GM19193 (cell line): ENCODE data around the gene NPC1.

Source experiments
- POLR2A ChIP-seq: IDR thresholded peaks from 4 replicates; pipeline ENCODE4 v1.6.1; 2011; ENCODE audit not compliant: insufficient read depth, insufficient read length; ENCODE audit errors: extremely low read depth

Gene NPC1

GRCh38 chr18:23547306-23547705 is 39.0 kb downstream of the NPC1 start:
- no peak for TF ChIP-seq POLR2A

GRCh38 chr18:23545247-23545789 is 41.0 kb downstream of the NPC1 start:
- TF ChIP-seq POLR2A = no peak

GRCh38 chr18:23542461-23542860 is 43.8 kb downstream of the NPC1 start:
- TF ChIP-seq POLR2A = no peak

GRCh38 chr18:23541349-23542093 is 44.8 kb downstream of the NPC1 start:
- TF ChIP-seq POLR2A = no peak

GRCh38 chr18:23540867-23541266 is 45.4 kb downstream of the NPC1 start:
- TF ChIP-seq POLR2A = no peak

DNA sequence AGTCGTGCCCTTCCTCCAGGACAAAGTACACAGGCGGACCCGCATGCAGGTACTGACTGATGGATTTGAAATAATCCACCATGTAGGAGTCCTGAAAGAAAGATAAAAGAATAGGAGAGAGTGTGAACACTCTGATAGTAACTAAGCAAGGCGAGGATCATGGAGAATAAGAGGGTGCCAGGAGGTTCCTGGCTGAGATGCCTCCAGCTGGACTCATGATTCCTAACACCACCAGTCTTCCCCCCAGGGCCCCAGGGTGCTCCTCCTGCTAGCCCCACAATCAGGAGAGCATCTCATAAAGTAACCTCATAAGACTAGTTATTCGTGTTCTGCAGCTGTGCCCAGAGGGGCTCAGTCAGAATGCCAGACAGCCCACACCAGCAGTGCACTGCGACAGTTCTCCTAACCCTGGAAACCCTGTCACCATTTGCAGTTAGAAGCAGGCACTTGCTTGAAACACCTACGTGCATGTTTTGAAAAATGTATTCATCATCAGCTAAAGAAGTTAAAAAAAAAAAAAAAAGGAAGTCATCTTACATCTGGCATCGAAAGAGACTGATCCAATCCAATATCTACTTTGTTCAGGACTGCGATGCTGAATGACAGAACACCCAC is 46.3 kb downstream of the NPC1 start:
- TF ChIP-seq POLR2A = no peak

GRCh38 chr18:23539296-23539695 is 47.0 kb downstream of the NPC1 start:
- no peak for TF ChIP-seq POLR2A

- no peak for TF ChIP-seq POLR2A
These were observed 47.4 kb downstream of the NPC1 start for GRCh38 chr18:23538870-23539269.

DNA sequence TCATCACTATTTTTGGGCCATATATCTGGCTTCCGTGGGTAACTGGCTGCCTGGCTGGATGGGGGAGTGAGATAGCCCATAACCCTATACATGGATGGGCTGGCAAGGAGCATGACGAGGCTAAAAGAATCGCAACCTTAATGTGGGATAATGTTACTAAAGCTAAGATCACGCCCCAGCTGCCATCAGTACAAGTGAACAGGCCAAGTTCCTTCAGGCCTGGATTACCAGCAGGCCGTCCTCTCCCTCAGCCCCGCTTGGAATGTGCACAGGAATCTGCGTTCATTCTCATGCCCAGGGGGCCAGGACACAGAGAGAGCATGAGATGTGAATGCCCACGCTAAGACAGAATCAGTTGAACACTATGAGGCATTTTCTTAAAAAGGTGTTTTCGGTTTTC is 48.3 kb downstream of the NPC1 start:
- no peak for TF ChIP-seq POLR2A

GRCh38 chr18:23537274-23537673 is 49.0 kb downstream of the NPC1 start:
- no peak for TF ChIP-seq POLR2A

DNA sequence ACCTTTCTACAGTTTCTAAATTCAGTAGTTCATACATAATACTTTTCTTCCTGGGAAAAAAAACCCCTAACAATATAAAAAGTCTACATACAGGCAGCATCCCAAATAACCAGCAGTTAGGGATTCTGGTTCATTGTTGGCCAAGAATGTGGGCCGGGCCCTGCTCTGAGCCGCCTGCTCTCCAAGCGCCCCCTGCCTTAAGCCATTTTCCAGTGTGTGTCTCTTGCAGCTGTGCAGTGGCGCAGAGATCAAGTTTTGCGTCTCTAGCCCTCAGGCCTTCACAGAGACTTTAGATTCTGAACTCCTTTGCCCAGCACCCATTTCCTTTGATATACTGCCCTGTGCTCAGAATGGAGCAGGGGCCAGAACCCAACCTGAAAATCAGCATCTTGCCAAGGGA is 50.1 kb downstream of the NPC1 start:
- TF ChIP-seq POLR2A = no peak

- TF ChIP-seq POLR2A = no peak
These were observed 52.0 kb downstream of the NPC1 start for GRCh38 chr18:23534276-23534675.

DNA sequence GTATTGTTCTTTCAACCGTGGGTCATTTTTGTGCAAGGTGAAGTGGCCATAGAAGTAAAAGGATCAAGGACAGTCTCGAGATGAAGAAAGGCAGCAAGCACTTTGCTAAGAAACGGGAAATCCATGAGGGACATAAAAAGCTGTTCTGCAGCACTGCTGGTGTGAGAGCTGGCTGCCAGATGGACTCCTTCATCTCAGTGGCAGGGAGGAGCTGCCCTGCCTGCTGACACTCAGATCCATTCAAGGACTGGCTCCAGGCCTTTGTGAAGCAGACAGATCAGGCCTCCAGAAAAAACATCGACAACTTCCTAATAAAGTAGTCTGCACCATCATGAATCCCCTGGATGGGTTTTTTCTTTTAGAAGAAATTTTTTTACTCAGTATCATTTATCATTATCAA is 53.5 kb downstream of the NPC1 start:
- no peak for TF ChIP-seq POLR2A

DNA sequence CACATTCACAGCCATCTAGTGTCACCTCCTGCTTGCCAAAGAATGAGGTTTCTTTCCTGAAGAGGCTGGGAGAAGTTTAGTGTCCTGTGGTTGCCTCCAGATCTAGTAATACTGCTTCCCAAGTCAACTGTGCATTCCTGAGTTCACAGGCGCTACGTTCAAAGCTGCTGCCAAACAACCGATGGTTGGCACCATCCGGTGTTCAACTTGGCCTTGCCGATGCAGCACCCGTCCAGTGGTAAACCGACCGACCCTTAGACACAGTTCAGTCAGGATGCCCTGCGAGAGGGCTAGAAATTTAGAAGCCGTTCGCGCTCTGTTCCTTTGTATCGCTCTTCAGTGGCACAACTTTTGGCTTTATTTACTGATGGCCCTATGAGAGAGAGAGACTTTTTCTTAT is 54.4 kb downstream of the NPC1 start:
- TF ChIP-seq POLR2A = peak; percentile 24

DNA sequence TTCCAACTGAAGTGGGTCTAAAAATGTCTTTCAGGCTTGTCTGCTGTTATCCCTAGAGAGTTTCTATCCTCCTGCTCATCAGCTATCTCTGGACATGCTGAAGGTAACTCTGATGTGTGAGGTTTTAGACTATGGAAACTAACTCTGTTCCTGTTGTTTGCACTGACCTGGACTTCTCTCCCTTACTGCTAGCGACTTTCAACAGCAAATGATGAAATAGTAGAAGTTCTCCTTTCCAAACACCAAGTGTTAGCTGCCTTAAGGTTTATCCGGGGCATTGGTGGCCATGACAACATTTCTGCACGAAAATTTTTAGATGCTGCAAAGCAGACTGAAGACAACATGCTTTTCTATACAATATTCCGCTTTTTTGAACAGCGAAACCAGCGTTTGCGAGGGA is 56.1 kb downstream of the NPC1 start:
- TF ChIP-seq POLR2A = no peak

DNA sequence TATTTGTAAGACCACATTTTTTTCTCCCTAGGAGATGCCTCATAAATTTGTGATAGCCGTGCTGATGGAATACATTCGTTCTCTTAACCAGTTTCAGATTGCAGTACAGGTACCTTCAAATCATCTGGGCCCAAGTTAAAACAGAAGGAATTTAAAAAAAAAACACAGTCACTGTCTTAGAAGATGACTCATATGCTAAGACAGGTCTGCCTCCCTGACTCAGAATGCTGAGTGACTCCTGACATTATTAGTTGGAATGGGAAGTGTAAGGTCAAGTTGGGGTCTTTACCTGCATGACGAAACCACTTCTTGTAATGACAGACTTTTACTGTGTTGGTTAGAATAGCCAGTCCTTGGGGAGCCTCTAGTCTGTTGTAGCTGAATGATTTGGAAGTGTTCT is 56.7 kb downstream of the NPC1 start:
- TF ChIP-seq POLR2A = no peak
